MM.1S (cell line): Measurements from ENCODE around the gene KCNMA1.

Experiments used
- DNase-seq: peaks from one replicate; pipeline ENCODE4 v3.0.0-alpha.2; 2015
- H2AFZ ChIP-seq: fragments of 300-600 bp; sonication (generic); 2 replicates; pipeline ENCODE4 v1.6.0; 2016; ENCODE audit warnings: antibody characterized with exemption, low read length
- H3F3A ChIP-seq: fragments of 300-600 bp; sonication (generic); 2 replicates; pipeline ENCODE4 v1.6.1; 2016; ENCODE audit warnings: mild to moderate bottlenecking, antibody characterized with exemption, low read length, moderate library complexity, mixed read lengths; ENCODE audit not compliant: insufficient read depth
- H3K27ac ChIP-seq: fragments of 300-600 bp; sonication (generic); 2 replicates; pipeline ENCODE4 v1.5.1; 2016; ENCODE audit warnings: mild to moderate bottlenecking, low read length
- H3K27me3 ChIP-seq: fragments of 300-600 bp; sonication (generic); replicated peaks from 2 replicates; pipeline ENCODE4 v1.6.0; 2016; ENCODE audit warnings: low read length; ENCODE audit not compliant: insufficient read depth
- H3K36me3 ChIP-seq: fragments of 300-600 bp; sonication (generic); replicated peaks from 2 replicates; pipeline ENCODE4 v1.6.1; 2016; ENCODE audit warnings: mild to moderate bottlenecking, low read length, mixed read lengths; ENCODE audit not compliant: insufficient read depth
- H3K4me1 ChIP-seq: fragments of 300-600 bp; sonication (generic); 2 replicates; pipeline ENCODE4 v1.6.1; 2016; ENCODE audit warnings: low read length, mixed read lengths
- H3K4me2 ChIP-seq: fragments of 300-600 bp; sonication (generic); 2 replicates; pipeline ENCODE4 v1.6.0; 2016; ENCODE audit warnings: low read depth, low read length
- H3K4me3 ChIP-seq: fragments of 300-600 bp; sonication (generic); 2 replicates; pipeline ENCODE4 v1.5.1; 2016; ENCODE audit warnings: low read length, mixed read lengths
- H3K79me2 ChIP-seq: fragments of 300-600 bp; sonication (generic); 2 replicates; pipeline ENCODE4 v1.6.1; 2016; ENCODE audit warnings: mixed run types, low read length, mixed read lengths
- H3K9ac ChIP-seq: fragments of 300-600 bp; sonication (generic); 2 replicates; pipeline ENCODE4 v1.6.1; 2016; ENCODE audit warnings: low read length, mixed read lengths
- H3K9me2 ChIP-seq: fragments of 300-600 bp; sonication (generic); replicated peaks from 2 replicates; pipeline ENCODE4 v1.6.1; 2016; ENCODE audit warnings: mild to moderate bottlenecking, low read length, mixed read lengths; ENCODE audit not compliant: insufficient read depth
- H3K9me3 ChIP-seq: fragments of 300-600 bp; sonication (generic); replicated peaks from 2 replicates; pipeline ENCODE4 v1.6.1; 2016; ENCODE audit warnings: mild to moderate bottlenecking, low read length, mixed read lengths; ENCODE audit not compliant: insufficient read depth
- H4K20me1 ChIP-seq: fragments of 300-600 bp; sonication (generic); 2 replicates; pipeline ENCODE4 v1.6.1; 2016; ENCODE audit warnings: mild to moderate bottlenecking, low read length, moderate library complexity, mixed read lengths; ENCODE audit not compliant: insufficient read depth
- CTCF ChIP-seq: fragments of 300-600 bp; sonication (generic); IDR thresholded peaks from 2 replicates; pipeline ENCODE4 v1.5.1; 2016; ENCODE audit warnings: antibody characterized with exemption, low read length, mixed read lengths
- EZH2 ChIP-seq: fragments of 300-600 bp; sonication (generic); optimal IDR thresholded peaks from 2 replicates; pipeline ENCODE3; 2017; ENCODE audit warnings: low read depth, mild to moderate bottlenecking, antibody characterized with exemption, low read length, mixed read lengths
- EZH2phosphoT487 ChIP-seq: fragments of 300-600 bp; sonication (generic); IDR thresholded peaks from 2 replicates; pipeline ENCODE4 v1.6.1; 2018; ENCODE audit warnings: antibody characterized with exemption, low read length

Gene KCNMA1

GRCh38 chr10:76892766-76893479 is 744.7 kb downstream of the KCNMA1 start:
- Histone ChIP-seq H3K4me3 (no peak overlapping the region), H2AFZ (no peak overlapping the region), H3K27ac (no peak overlapping the region), H3K36me3 (no peaks in the 10 kb centered on the region), H3K27me3 (no peaks in the 10 kb centered on the region), H3K4me2 (no peak overlapping the region), H4K20me1 (no peaks in the 10 kb centered on the region), H3K9ac (no peak overlapping the region), H3K9me3 (no peaks in the 10 kb centered on the region), H3F3A (no peaks in the 10 kb centered on the region), H3K79me2 (no peaks in the 10 kb centered on the region), H3K4me1 (no peaks in the 10 kb centered on the region), H3K9me2 (no peaks in the 10 kb centered on the region)
- TF ChIP-seq EZH2 (no peak), EZH2phosphoT487 (no peak), CTCF (no peak)
- DNase-seq, result no peak

- no peak for DNase-seq
- no peak overlapping the region for H3K27ac ChIP-seq
- H3K9me2 ChIP-seq, result no peaks in the 10 kb centered on the region
- no peak overlapping the region for H3K9ac ChIP-seq
- H3K9me3 ChIP-seq, result no peaks in the 10 kb centered on the region
- TF ChIP-seq EZH2, result no peak
- TF ChIP-seq EZH2phosphoT487, result no peak
- TF ChIP-seq CTCF, result no peak
- peaks cover 4% of the 10 kb centered on the region for H3K4me1 ChIP-seq
- no peaks in the 10 kb centered on the region for H3K27me3 ChIP-seq
- no peak overlapping the region for H2AFZ ChIP-seq
- H3K79me2 ChIP-seq, result no peaks in the 10 kb centered on the region
- H3K36me3 ChIP-seq, result no peaks in the 10 kb centered on the region
- no peaks in the 10 kb centered on the region for H4K20me1 ChIP-seq
- H3K4me3 ChIP-seq, result no peak overlapping the region
- H3F3A ChIP-seq, result no peaks in the 10 kb centered on the region
- H3K4me2 ChIP-seq, result no peak overlapping the region
These were observed 750.2 kb downstream of the KCNMA1 start for GRCh38 chr10:76887223-76888010.

- TF ChIP-seq CTCF (no peak), EZH2 (no peak), EZH2phosphoT487 (no peak)
- H3K27me3 ChIP-seq, result no peaks in the 10 kb centered on the region
These were observed 751.8 kb downstream of the KCNMA1 start for GRCh38 chr10:76885816-76886215.

More at GRCh38 chr10:76885816-76886215, 751.8 kb downstream of the KCNMA1 start:
- peaks cover 15% of the 10 kb centered on the region for H3K4me1 ChIP-seq
- no peak overlapping the region for H2AFZ ChIP-seq
- H4K20me1 ChIP-seq, result no peaks in the 10 kb centered on the region
- H3K27ac ChIP-seq, result no peak overlapping the region
- H3K9me3 ChIP-seq, result no peaks in the 10 kb centered on the region
- no peaks in the 10 kb centered on the region for H3K79me2 ChIP-seq
- H3K9me2 ChIP-seq, result no peaks in the 10 kb centered on the region
- no peak overlapping the region for H3K4me3 ChIP-seq
- no peaks in the 10 kb centered on the region for H3K36me3 ChIP-seq
- peaks cover 3% of the 10 kb centered on the region; the same call in 1 of the 2 replicates for H3F3A ChIP-seq
- no peak overlapping the region for H3K4me2 ChIP-seq
- DNase-seq, result no peak
- H3K9ac ChIP-seq, result no peak overlapping the region
